H1 (cell line): ENCODE measurements around the gene RAP1A. TPM values are rescaled to one million over a fixed set of nuclear protein-coding genes. Genes with fewer than 3 reads are reported as not detected.
A peak's percentile ranks its signal among the peaks of the same experiment; 100 is the strongest.

ENCODE experiments used
- ATF3 ChIP-seq: IDR thresholded peaks from 2 replicates; pipeline ENCODE4 v1.6.1; 2011; ENCODE audit warnings: low read depth, mild to moderate bottlenecking, low read length; ENCODE audit not compliant: insufficient read depth
- CHD2 ChIP-seq: IDR thresholded peaks from 2 replicates; pipeline ENCODE4 v1.6.1; 2012; ENCODE audit warnings: low read length, improper control_type of control experiment
- CREB1 ChIP-seq: IDR thresholded peaks from 2 replicates; pipeline ENCODE4 v1.6.1; 2012; ENCODE audit warnings: inconsistent platforms
- GABPA ChIP-seq: IDR thresholded peaks from 2 replicates; pipeline ENCODE4 v1.6.1; 2011; ENCODE audit warnings: mild to moderate bottlenecking, low read length, moderate library complexity, borderline replicate concordance; ENCODE audit not compliant: insufficient read depth
- KDM1A ChIP-seq: fragments of 200-600, 300-600 bp; sonication (generic); IDR thresholded peaks from 2 replicates; pipeline ENCODE4 v1.7.1; 2016; ENCODE audit warnings: mild to moderate bottlenecking, low read length, borderline replicate concordance
- SAP30 ChIP-seq: fragments of 300-600 bp; sonication (generic); IDR thresholded peaks from 2 replicates; pipeline ENCODE4 v1.7.1; 2012; ENCODE audit warnings: low read length, moderate library complexity, mild to moderate bottlenecking, inconsistent platforms; ENCODE audit not compliant: insufficient read depth, insufficient replicate concordance
- SRF ChIP-seq: IDR thresholded peaks from 2 replicates; pipeline ENCODE4 v1.6.1; 2011; ENCODE audit warnings: mild to moderate bottlenecking, low read depth, low read length, moderate library complexity
- TEAD4 ChIP-seq: IDR thresholded peaks from 2 replicates; pipeline ENCODE4 v1.6.1; 2012; ENCODE audit warnings: low read depth, low read length, inconsistent platforms, mixed read lengths
- polyA plus RNA-seq, 7 experiments: library from polyadenylated mRNA; depleted of rRNA in 3 of 7; stranded (reverse) in 5 of 7; unstranded in 2 of 7; fragments of >200 nt in 5 of 7; fragments of 200-250 nt in 2 of 7; gene quantifications; 1 replicate in 5 of 7; 2 replicates in 1 of 7; 4 replicates in 1 of 7; pipeline versions ENCODE4 v1.2.1 to v1.2.3, GENCODE V29; 2011 to 2013; ENCODE audit warnings: missing spikeins in 2 of 7, mixed read lengths in 2 of 7
- total RNA-seq: library from RNA; stranded (reverse); fragmentation: NEBNext Ultra II Directional; extraction: Animal tissue kit (Norgen Biotek cat#: 25700); gene quantifications from 2 replicates; pipeline ENCODE4 v1.2.1, GENCODE V29; 2021

The RAP1A gene
- total and polyA plus RNA-seq, 2 of the 8 experiments (the other 6 are each of a cell fraction or from before 2014, with no cell fraction given) = 10.9 to 35.8 TPM

- TF ChIP-seq ATF3 (no peak), CHD2 (no peak), CREB1 (peak; percentile 81), GABPA (0 out of 2 replicates have a peak, but pooled peaks have one; percentile 23), TEAD4 (peak; percentile 60; the same call in 1 of the 2 replicates), KDM1A (peak; percentile 97), SAP30 (no peak), SRF (no peak)
- TF ChIP-seq, all 59 proteins: peak for 19
Observed at GRCh38 chr1:111747282-111747734, 127.7 kb downstream of the RAP1A start (continued).
